BE2C (cell line): ENCODE measurements around the gene OCA2.

ENCODE experiments used
- DNase-seq: peaks from one replicate; pipeline ENCODE4 v3.0.0-alpha.2; 2020
- H3K27me3 ChIP-seq: fragments of 250-450 bp; sonication (Bioruptor Pico); 2 replicates; pipeline ENCODE4 v1.5.1; 2020; ENCODE audit warnings: mild to moderate bottlenecking
- H3K36me3 ChIP-seq: fragments of 250-450 bp; sonication (Bioruptor Pico); 2 replicates; pipeline ENCODE4 v1.5.1; 2020; ENCODE audit warnings: mild to moderate bottlenecking
- H3K4me1 ChIP-seq: fragments of 250-450 bp; sonication (Bioruptor Pico); 2 replicates; pipeline ENCODE4 v1.5.1; 2020
- H3K4me3 ChIP-seq: 2 replicates; pipeline ENCODE4 v1.5.1; 2011; ENCODE audit warnings: low read depth, low read length
- H3K9me3 ChIP-seq: fragments of 250-450 bp; sonication (Bioruptor Pico); 2 replicates; pipeline ENCODE4 v1.5.1; 2020
- CTCF ChIP-seq: IDR thresholded peaks from 2 replicates; pipeline ENCODE4 v1.5.1; 2012; ENCODE audit warnings: mild to moderate bottlenecking, low read depth, low read length

Gene OCA2

GRCh38 chr15:28080386-28080785, 18.7 kb downstream of the OCA2 start:
- TF ChIP-seq CTCF: no peak
- Histone ChIP-seq H3K4me3 (no peak overlapping the region), H3K9me3 (no peaks in the 10 kb centered on the region), H3K27me3 (no peaks in the 10 kb centered on the region), H3K4me1 (no peaks in the 10 kb centered on the region), H3K36me3 (no peaks in the 10 kb centered on the region)
- no peak for DNase-seq

GRCh38 chr15:28079313-28079969, 19.7 kb downstream of the OCA2 start:
- DNase-seq: no peak
- no peak for TF ChIP-seq CTCF
- no peaks in the 10 kb centered on the region for H3K27me3 ChIP-seq
- no peak overlapping the region for H3K4me3 ChIP-seq
- no peaks in the 10 kb centered on the region for H3K36me3 ChIP-seq
- no peaks in the 10 kb centered on the region for H3K9me3 ChIP-seq
- no peaks in the 10 kb centered on the region for H3K4me1 ChIP-seq

- no peak for DNase-seq
- no peak for TF ChIP-seq CTCF
- H3K36me3 ChIP-seq: no peaks in the 10 kb centered on the region
These were observed 20.9 kb downstream of the OCA2 start for GRCh38 chr15:28078191-28078719.

GRCh38 chr15:28075573-28075972, 23.5 kb downstream of the OCA2 start:
- Histone ChIP-seq H3K27me3 (0 out of 2 replicates have a peak, but pooled peaks cover 4% of the 10 kb centered on the region), H3K4me1 (no peaks in the 10 kb centered on the region), H3K9me3 (no peaks in the 10 kb centered on the region), H3K36me3 (no peaks in the 10 kb centered on the region), H3K4me3 (no peak overlapping the region)
- DNase-seq: no peak
- no peak for TF ChIP-seq CTCF

More at GRCh38 chr15:28078191-28078719, 20.9 kb downstream of the OCA2 start:
- H3K27me3 ChIP-seq: 0 out of 2 replicates have a peak, but pooled peaks cover 3% of the 10 kb centered on the region
- H3K4me1 ChIP-seq: no peaks in the 10 kb centered on the region
- no peak overlapping the region for H3K4me3 ChIP-seq
- no peaks in the 10 kb centered on the region for H3K9me3 ChIP-seq

GRCh38 chr15:28068930-28069329, 30.2 kb downstream of the OCA2 start:
- Histone ChIP-seq H3K4me1 (no peaks in the 10 kb centered on the region), H3K4me3 (no peak overlapping the region), H3K36me3 (no peaks in the 10 kb centered on the region), H3K9me3 (no peaks in the 10 kb centered on the region), H3K27me3 (peaks cover 12% of the 10 kb centered on the region)
- no peak for TF ChIP-seq CTCF
- DNase-seq: no peak

GRCh38 chr15:28066231-28066630, 32.9 kb downstream of the OCA2 start:
- no peaks in the 10 kb centered on the region for H3K9me3 ChIP-seq
- no peak for DNase-seq
- H3K36me3 ChIP-seq: no peaks in the 10 kb centered on the region
- H3K4me3 ChIP-seq: no peak overlapping the region
- no peaks in the 10 kb centered on the region for H3K4me1 ChIP-seq
- peaks cover 8% of the 10 kb centered on the region for H3K27me3 ChIP-seq
- TF ChIP-seq CTCF: no peak
